Tibial nerve (tissue), 4 donors: ENCODE results near the gene WNT11. TPM values are rescaled to one million over a fixed set of nuclear protein-coding genes. Genes with fewer than 3 reads are reported as not detected.

ENCODE experiments used
- DNase-seq, 2 donors: peaks; one replicate each; pipeline ENCODE4 v3.0.0-alpha.2; 2019; ENCODE audit warnings: low spot score in 2 of 2
- H3K27ac ChIP-seq, 4 donors: fragments of 200-600 bp; sonication (generic) in 3 of 4; one replicate each; pipeline ENCODE4 v1.5.1; 2017 to 2019; ENCODE audit warnings: mild to moderate bottlenecking in 1 of 4
- H3K27me3 ChIP-seq, 2 donors: fragments of 200-600 bp; sonication (generic) in 1 of 2; one replicate each; pipeline versions ENCODE4 v1.5.1 to v1.6.0; 2017 to 2019
- H3K36me3 ChIP-seq, 3 donors: fragments of 200-600 bp; sonication (generic); one replicate each; pipeline ENCODE4 v1.5.1; 2018 to 2019
- H3K4me1 ChIP-seq, 4 donors: fragments of 200-600 bp; sonication (generic) in 3 of 4; one replicate each; pipeline ENCODE4 v1.5.1; 2017 to 2019
- H3K4me3 ChIP-seq, 4 donors: fragments of 200-600 bp; sonication (generic) in 3 of 4; one replicate each; pipeline ENCODE4 v1.5.1; 2017 to 2019; ENCODE audit warnings: mild to moderate bottlenecking in 1 of 4, moderate library complexity in 1 of 4
- H3K9me3 ChIP-seq, 4 donors: fragments of 200-600 bp; sonication (generic) in 3 of 4; one replicate each; pipeline ENCODE4 v1.5.1; 2017 to 2019
- EP300 ChIP-seq, 2 donors: sonication (generic); formaldehyde crosslinking; IDR thresholded peaks; one replicate each; pipeline ENCODE4 v1.6.1; 2017; ENCODE audit warnings: antibody characterized with exemption in 2 of 2, mild to moderate bottlenecking in 1 of 2
- POLR2A ChIP-seq, 2 donors: fragments of 450-650 bp; IDR thresholded peaks; one replicate each; pipeline ENCODE4 v1.6.1; 2017; ENCODE audit warnings: antibody characterized with exemption in 2 of 2, mild to moderate bottlenecking in 2 of 2, moderate library complexity in 2 of 2
- WGBS, 2 donors: methylation state at CpG; one replicate each; pipeline ENCODE4 v1.1.5; 2018; 5-methylcytosine and 5-hydroxymethylcytosine counted together
- total RNA-seq, 4 donors: library from RNA; depleted of rRNA; stranded (reverse); fragments of >200 nt; gene quantifications; one replicate each; pipeline ENCODE4 v1.1.0, GENCODE V29; 2016
- TF ChIP-seq, protein P1 (sequence below), 5 experiments: fragments of 200-600 bp in 3 of 5; fragments of 450-650 bp in 2 of 5; sonication (generic) in 3 of 5; IDR thresholded peaks; one replicate each; pipeline ENCODE4 v1.5.1; 2016 to 2019; ENCODE audit warnings: antibody characterized with exemption in 5 of 5, mild to moderate bottlenecking in 3 of 5, moderate library complexity in 2 of 5

WNT11 gene
- total RNA-seq, result 10 to 100 TPM; 14.2 to 65.7 (median 27.5) TPM

DNA sequence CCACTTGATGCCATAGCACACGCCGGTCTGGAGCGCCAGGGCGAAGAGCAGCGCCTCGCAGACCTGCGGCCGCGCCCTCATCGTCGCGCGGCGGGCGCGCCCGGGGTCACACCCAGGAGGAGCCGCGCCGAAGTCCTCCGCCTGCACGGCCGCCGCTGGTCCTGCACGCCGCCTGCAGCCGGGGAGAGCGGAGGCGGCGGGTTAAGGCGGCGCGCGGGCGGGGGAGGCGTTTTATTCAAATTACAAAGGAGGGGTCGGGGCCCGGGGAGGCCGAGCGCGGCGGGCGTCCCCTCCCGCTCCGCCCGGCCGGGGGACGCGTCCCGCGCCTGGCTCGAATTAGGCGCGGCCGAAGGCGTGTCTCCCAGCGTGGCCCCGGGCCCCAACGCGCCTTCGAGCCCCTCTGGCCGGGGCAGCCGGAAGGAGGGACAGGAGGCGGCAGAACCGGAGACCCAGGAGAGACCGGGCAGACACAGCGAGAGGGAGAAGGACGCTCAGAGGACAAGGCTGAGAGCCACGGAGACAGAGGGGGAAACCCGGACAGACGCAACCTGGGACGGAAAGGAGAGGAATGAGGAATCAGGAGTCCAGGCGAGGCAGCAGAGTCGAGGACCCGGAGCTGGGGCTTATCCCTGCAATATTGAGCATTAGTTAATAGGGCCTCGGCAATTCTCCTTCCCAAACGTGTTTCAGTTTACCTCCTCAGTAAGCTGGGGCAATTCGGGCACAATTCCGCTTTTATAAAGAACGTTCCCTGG is at the start of gene WNT11:
Gene WNT11 (minus strand): TSS at position 176 of the 755 bp plus-strand sequence. CDS start 95 bp downstream, at position 81.
- peaks cover 0 to 53% (median 45%) of the 10 kb centered on the region in 4 donors for H3K4me1 ChIP-seq
- TF ChIP-seq, protein P1, sequence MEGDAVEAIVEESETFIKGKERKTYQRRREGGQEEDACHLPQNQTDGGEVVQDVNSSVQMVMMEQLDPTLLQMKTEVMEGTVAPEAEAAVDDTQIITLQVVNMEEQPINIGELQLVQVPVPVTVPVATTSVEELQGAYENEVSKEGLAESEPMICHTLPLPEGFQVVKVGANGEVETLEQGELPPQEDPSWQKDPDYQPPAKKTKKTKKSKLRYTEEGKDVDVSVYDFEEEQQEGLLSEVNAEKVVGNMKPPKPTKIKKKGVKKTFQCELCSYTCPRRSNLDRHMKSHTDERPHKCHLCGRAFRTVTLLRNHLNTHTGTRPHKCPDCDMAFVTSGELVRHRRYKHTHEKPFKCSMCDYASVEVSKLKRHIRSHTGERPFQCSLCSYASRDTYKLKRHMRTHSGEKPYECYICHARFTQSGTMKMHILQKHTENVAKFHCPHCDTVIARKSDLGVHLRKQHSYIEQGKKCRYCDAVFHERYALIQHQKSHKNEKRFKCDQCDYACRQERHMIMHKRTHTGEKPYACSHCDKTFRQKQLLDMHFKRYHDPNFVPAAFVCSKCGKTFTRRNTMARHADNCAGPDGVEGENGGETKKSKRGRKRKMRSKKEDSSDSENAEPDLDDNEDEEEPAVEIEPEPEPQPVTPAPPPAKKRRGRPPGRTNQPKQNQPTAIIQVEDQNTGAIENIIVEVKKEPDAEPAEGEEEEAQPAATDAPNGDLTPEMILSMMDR (IDR thresholded peaks at IDR 0.05), result peak in 1 of 5 experiments; percentile 20
- no peak for TF ChIP-seq POLR2A (IDR thresholded peaks at IDR 0.05)
- peak within 1 kb of the TSS; percentile 42 to 62 (median 52) for H3K4me3 ChIP-seq
- no peaks in the 10 kb centered on the region for H3K9me3 ChIP-seq
- 1 to 2% methylated on average over 19 to 75 of the region's 80 CpGs for WGBS, 2 donors
- H3K27ac ChIP-seq, result no peak within 1 kb of the TSS
- DNase-seq, result no peak
- peaks cover 0 to 56% of the 10 kb centered on the region in 2 donors for H3K27me3 ChIP-seq
- no peaks in the 10 kb centered on the region for H3K36me3 ChIP-seq

DNA sequence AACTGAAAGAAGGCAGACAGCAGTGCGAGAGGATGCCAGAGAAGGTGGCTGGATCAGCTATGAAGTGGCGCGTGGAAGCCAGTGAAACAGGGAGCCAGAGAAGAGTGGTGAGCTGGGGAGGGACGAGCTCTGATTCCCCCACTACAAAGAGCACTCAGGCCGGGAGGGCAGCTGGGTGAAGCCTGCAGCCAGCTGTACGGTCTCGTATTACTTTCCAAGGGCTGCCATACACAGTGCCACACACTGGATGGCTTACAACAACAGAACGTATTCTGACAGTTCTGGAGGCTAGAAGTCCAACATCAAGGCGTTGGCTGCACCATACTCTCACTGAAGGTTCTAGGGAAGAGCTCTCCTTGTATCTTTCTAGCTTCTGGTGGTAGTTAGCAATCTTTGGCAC is 47.1 kb upstream of the WNT11 start:
- no peak for TF ChIP-seq EP300 (IDR thresholded peaks at IDR 0.05)
- no peak for TF ChIP-seq POLR2A (IDR thresholded peaks at IDR 0.05)
- TF ChIP-seq, protein P1 (IDR thresholded peaks at IDR 0.05), result no peak
- 80 to 82% methylated on average over 9 of the region's 9 CpGs for WGBS, 2 donors
- Histone ChIP-seq H3K36me3 (no peaks in the 10 kb centered on the region), H3K27me3 (peaks cover 0 to 4% of the 10 kb centered on the region in 2 donors), H3K4me3 (no peak overlapping the region), H3K4me1 (peaks cover 0 to 9% (median 0%) of the 10 kb centered on the region in 4 donors), H3K9me3 (peaks cover 0 to 15% (median 0%) of the 10 kb centered on the region in 4 donors), H3K27ac (no peak overlapping the region)
- no peak for DNase-seq

DNA sequence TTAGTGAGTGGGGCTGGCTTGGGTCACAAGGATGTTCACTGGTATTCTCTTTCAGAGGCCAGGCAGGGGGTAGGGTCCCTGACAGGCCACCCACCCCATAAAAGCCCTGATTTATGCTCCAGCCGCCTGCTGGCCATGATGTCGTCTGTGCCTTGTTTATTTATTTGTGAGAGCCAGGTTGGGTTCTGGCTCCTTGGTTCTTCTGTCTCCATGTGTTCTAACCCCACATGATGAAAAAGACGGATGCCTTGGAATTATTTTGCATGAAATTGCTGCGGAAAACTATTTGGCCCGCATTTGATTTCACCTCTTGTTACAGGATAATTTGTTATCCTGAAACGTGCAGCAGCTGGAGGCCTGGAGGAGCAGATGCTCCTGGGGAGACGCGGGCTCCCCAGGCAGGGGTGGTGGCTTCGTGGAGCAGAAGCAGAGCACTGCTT is 46.3 kb upstream of the WNT11 start:
- H3K9me3 ChIP-seq, result peaks cover 0 to 15% (median 0%) of the 10 kb centered on the region in 4 donors
- peaks cover 0 to 9% (median 0%) of the 10 kb centered on the region in 4 donors for H3K4me1 ChIP-seq
- WGBS, 2 donors, result 58 to 65% methylated on average over 9 of the region's 9 CpGs
- H3K4me3 ChIP-seq, result no peak overlapping the region
- H3K27ac ChIP-seq, result no peak overlapping the region
- peaks cover 0 to 4% of the 10 kb centered on the region in 2 donors for H3K27me3 ChIP-seq
- no peaks in the 10 kb centered on the region for H3K36me3 ChIP-seq
- TF ChIP-seq EP300 (IDR thresholded peaks at IDR 0.05), result no peak
- no peak for TF ChIP-seq POLR2A (IDR thresholded peaks at IDR 0.05)
- TF ChIP-seq, protein P1 (IDR thresholded peaks at IDR 0.05), result no peak
- DNase-seq, result no peak

DNA sequence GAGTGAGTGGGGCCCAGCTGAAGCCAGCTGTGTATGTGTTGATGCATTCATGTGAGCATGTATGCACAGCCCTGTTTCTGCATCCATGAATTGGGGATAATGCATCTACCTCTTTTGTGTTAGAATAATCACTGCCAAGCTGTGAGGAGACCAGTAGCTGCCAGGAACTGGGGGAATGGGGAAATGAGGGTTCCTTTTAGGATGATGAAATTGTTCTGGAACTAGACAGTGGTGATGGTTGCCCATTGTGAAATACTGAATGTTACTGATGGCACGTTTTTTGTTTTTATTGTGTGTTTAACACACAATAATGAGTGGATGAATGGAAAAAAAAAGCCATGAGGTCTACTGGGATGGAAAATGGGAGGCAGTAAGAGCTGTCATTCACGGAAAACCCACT is 45.3 kb upstream of the WNT11 start:
- H3K27me3 ChIP-seq, result no peaks in the 10 kb centered on the region
- H3K27ac ChIP-seq, result peak overlapping the region in 1 of 4 donors; percentile 58
- H3K4me3 ChIP-seq, result no peak overlapping the region
- WGBS, 2 donors, result 16 to 68% methylated on average over 2 of the region's 2 CpGs
- peak in 1 of 2 donors; percentile 31 for DNase-seq
- H3K36me3 ChIP-seq, result no peaks in the 10 kb centered on the region
- peaks cover 0 to 9% (median 0%) of the 10 kb centered on the region in 4 donors for H3K4me1 ChIP-seq
- peaks cover 0 to 15% (median 0%) of the 10 kb centered on the region in 4 donors for H3K9me3 ChIP-seq
- TF ChIP-seq POLR2A (IDR thresholded peaks at IDR 0.05) (no peak), EP300 (IDR thresholded peaks at IDR 0.05) (peak in 1 of 2 donors; percentile 70)
- TF ChIP-seq, protein P1 (IDR thresholded peaks at IDR 0.05), result no peak

DNA sequence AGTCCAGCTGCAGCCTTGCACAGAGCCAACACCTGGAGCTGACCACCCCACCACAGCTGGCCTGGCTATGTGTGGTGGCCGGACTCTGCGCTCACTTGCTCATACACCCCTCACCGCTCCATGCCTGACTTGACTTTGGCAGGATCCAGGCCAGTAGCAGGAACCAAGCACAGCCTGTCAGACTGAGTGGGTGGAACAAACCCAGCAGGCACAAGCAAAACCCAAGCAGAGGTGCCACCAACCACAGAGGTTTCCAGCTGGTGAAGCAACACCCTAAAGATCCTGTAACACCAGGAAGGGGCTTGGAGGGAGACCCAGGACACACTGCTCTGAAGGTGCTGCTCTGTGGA is 44.9 kb upstream of the WNT11 start:
- Histone ChIP-seq H3K4me3 (no peak overlapping the region), H3K27me3 (no peaks in the 10 kb centered on the region), H3K36me3 (no peaks in the 10 kb centered on the region), H3K9me3 (peaks cover 0 to 15% (median 0%) of the 10 kb centered on the region in 4 donors), H3K27ac (no peak overlapping the region), H3K4me1 (peaks cover 0 to 9% (median 0%) of the 10 kb centered on the region in 4 donors)
- no peak for DNase-seq
- 80 to 90% methylated on average over 2 to 3 of the region's 3 CpGs for WGBS, 2 donors
- TF ChIP-seq POLR2A (IDR thresholded peaks at IDR 0.05) (no peak), EP300 (IDR thresholded peaks at IDR 0.05) (no peak)
- TF ChIP-seq, protein P1 (IDR thresholded peaks at IDR 0.05), result no peak
